GM19455 (cell line): ENCODE results near the gene NANOS3.
"Not testable (repeated sequence)": the region's sequence is repeated elsewhere in the genome, so short reads cannot be mapped to it uniquely, and the experiment has no call there.

Experiments used
- ATAC-seq: cut with Tn5 transposase; IDR thresholded peaks from one replicate; pipeline ENCODE4 v1.9.1; 2021; ENCODE audit not compliant: unreplicated experiment

Gene NANOS3

DNA sequence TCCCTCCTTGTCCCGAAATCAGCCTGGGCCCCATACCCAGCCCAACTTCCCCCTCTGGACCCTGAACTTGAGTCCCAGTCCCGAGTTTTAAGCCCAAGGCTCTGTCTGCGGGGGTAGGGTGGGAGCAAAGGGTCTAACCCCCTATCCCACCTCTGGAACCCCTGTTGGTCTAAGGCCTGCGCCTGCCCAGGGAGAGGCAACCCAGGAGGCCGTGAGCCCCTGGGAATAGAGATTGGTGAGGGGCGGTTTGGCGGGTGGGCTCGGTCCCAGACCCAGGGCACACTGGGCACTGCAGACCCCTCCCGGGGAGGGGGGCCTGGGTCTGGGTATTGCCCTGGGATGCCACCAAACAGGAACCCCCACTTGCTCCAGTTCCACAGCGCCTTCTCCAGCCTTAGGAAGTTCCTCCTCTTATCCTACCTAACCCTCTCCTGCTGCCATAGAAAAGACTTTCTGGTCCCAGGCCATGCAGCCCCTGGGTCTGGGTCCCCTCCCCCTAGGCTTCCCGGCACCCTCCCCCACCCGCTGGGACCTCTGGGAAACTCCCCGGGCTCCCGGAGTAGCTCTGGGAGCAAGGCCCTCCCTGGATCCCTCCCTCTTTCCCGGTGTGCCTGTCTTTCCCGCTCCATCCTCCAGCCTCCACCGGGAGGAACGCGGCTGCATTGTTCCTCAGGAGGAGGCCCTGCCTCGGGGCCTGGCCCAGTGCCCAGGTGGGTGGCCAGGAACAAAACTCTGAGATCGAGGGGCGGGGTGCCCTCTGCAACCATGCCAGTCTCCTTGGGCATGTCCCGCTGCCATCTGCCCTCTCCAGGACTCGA is 33.6 kb upstream of the NANOS3 start:
- no peak for ATAC-seq

DNA sequence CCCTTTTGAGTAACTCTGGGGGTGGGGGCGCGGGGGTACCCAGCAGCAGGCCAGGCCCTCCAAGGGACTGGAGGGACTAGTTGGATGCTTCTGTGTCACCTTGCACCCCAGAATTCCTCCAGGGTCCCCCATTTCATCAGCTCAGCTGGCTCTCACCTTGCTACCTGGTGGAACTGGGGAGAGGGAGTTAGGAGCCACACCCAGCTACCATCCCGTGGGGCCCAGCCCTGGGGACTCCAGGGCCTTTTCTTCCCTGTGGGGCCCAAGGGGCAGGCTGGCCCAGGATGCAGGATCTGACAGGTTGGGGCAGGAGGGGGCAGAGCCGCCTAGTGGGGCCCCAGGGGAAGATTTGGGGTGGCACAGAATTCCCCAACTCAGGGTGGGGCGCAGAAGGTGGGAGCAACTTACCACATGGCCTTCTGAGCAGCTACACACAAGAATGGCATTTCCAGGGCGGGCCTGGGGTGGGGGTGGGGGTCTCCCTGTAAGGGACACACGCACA is 32.8 kb upstream of the NANOS3 start:
- ATAC-seq: no peak

DNA sequence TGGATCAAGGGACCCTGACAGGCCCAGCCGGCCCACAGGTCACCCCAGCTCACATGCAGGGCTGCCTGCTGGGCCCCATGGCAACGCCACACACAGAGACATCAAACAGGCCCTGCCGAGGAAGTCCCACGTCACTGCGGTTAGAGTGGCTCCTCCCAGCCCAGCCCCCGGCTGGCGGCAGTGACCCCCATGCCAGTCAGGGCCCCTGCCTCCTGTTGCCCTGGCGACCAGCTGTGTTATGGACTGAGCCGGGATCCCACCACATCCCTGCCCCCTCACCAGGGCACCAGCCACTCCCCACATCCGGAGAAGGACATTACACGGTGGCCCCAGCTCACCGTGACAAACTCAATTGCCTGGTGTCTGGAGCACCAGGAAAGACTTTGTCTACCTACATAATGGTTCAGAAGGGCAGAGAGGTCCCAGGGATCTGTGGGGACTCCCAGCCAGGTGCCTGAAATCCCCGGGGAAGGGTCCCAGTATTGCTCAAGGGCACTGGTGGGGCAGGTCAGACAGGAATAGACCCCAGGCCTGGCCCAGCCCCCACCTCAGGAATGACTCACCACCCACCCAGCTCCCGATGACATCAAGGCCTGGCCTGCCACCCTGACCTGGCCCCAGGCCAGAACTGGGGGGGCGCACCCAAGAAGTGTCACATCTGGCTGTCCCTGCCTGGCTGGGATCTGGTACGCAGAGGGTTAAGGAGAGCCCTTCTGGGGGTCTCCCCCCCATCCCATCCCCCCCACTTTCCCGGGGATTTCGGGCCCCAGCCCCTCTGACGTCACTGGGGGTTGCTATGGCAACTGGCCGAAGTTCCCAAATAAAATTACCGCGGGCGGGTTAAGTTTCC is 30.2 kb upstream of the NANOS3 start:
- ATAC-seq: peak; percentile 61

DNA sequence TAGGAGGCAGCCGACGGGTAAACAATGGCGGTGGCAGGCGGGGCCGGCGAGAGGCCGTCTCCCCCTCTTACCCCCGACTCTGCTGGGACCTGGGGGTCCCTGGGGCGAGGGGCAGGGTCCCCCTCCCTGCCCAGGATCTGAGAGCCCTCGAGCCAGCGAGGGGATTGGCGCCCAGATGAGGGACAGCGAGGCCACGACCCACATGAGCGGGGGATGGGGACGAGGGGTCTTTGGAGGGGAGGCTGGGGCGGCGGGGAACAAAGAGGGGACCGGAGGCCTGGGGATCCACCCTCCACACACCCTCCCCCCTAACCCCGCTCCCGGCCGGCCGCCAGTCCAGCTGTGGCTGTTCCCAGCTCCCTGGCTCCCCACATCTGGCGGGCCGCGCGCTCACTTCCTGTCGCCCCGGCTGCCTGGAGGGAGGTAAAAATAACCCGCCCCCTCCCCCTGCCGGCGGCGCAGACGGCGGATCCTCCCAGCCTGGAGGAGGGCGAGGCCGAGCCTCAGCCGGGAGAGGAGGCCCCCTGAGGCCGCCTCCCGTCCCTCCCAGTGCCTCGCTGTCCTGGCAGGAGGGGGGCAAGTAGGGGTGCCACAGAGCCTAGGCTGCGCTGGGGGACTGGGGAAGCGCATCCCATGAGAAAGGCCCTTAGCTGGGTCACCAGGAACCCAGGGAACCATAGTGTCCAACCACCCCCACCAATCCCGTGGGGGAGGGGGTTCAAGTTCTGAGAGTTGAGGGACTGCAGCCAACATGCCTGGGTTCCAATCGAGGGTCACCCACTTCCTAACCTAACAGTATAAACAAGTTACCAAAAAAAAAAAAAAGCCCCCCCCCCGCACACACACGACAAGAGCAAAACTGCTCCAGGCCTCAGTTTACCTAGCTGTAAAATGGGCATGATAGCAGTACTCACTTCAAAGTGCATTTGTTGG is 29.3 kb upstream of the NANOS3 start:
- ATAC-seq: no peak

DNA sequence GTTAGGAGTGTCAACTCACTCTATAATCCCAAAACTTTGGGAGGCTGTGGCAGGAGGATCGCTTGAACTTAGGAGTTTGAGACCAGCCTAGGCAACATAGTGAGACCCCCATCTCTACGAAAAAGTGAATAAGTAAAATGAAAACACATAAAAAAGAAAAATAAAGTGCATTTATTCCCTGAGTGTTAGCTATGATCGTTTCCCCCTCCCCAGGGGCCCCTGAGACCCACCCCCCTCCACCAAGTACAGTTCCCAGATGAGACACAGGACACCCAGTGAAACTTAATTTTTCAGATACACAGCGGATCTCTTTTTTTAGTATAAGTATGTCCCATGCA is 28.6 kb upstream of the NANOS3 start:
- ATAC-seq: no peak

DNA sequence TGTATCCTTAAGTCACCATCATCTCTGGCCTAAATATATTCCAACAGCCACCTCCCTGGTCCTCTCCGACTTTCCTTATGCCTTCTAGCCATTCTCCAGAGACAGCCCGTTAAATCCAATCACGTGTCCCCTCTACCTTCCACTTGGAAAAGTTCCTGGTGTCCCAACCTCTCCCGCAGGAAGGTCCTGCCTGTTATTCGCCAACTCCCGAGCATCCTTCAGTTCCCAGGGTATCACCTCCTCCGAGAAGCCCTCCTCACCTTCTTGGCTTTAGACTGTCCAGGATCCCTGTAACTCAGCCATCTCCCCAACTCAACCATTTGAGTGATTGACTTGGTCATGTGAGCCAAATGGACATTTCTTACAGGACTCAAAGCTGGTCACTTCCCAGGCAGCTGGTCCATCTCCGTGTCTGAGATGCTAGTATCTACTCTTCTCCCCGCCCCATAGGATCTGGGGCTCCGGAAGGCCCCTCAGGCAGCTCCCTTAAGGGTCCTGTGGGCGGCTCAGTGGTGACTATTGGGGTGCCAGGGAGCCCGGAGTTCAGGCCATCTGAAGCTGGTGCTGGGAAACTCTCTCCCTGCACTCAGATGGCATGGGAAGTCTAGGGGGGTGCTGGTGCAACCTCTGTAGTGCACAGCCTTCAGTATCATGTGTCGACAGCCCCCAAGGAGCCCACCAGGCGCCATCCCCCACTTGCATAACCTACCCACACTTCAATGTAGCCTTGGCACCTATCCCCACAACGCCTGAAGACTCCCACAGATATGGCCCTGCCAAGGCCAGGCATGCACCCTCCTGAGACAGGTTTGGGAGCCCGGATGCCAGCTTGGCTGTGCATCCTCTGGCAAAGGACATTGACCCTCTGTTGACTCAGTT is 27.9 kb upstream of the NANOS3 start:
- ATAC-seq: no peak

DNA sequence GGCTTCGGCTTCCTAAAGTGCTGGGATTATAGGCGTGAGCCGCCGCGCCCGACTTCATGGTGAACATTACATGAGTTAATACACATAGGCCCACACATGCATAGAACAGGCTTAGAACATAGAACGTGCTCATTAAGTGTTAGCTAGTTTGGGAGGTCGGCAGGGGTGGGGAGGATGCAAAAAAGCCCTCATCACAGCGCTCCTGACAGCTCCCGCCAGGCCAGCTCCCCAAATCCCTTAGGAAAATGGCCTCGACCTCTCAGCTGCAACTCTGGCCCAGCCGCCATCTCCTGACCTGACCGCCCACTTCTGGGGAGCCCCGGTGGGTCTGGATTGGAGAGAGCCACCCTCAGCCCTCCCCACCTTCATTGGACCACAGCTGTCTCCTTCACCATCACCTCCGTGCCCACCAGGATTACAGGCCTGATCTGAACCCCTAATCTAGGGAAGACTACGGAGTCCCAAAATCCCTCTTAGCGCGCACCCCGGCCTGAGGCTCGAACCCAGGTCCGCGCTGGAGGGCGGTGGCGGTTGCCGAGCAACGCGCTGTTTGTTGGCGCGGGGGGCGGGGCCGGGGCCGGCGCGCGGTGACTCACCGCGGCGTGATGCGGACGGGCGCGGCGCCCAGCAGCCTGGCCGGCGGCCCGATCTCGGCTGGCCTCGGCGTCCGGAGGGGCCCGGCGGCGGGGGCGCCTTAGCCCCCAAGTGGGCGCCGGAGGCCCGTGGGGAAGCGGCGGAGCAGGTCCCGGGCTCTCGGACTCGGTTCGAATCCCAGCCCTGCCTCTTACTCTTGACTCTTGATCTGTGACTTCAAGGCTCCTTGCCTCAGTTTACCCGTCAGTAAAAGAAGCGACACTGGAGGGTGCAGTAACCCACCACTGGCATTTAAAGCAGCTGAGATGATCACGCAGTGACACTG is 26.7 kb upstream of the NANOS3 start:
- no peak for ATAC-seq

DNA sequence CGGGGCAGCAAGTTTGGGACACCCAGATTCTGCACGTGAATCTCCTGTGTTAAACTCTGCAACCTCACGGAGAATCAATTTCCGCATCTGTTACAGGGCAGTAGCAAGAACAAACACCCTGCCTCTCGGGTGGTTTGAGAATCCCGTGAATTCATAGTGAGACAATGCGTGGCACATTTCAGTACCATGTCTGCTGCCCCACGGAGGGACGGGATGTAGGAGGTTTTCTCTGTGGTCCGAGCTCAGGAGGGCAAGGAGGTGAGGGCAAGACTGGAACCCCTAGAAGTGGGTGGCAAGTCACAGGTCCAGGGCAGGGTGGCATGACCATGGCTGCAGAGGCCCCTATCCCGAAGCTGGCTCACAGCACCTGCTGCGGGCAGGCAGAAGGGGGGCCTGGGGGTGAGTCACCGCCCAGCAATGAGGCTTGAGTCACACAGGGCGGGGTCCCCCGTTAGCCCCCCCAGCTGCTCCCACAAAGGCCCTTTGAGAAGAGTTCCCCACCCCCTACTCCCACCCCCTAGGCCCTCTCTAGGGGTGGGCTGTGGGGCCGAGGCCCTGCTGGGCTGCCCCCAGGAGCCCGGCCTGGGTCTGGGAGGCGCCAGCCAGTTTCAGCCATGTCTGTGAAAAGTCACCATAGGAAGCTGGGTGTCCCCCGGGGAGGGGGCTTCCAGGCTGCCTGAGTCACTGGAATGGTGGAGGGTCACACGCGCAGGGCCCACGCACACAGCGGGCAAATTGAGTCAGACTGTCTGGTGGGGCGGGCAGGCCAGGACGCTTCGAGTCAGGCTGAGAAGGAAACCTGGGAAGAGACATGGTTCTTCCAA is 25.8 kb upstream of the NANOS3 start:
- ATAC-seq: no peak

DNA sequence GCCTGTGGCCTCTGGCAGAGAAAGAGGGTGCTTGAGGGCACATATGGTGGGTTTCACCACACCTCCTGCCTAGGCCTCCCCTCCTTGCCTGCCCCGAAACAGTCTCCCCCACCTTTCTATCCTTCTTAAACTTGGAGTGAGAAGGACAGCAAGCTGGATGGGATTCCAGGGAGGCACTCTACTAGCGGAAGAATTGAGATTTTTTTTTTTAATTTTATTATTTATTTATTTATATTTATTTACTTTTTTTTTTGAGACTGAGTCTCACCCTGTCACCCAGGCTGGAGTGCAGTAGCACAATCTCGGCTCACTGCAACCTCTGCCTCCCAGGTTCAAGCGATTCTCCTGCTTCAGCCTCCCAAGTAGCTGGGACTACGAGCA is 25.2 kb upstream of the NANOS3 start:
- not testable (repeated sequence) for ATAC-seq

DNA sequence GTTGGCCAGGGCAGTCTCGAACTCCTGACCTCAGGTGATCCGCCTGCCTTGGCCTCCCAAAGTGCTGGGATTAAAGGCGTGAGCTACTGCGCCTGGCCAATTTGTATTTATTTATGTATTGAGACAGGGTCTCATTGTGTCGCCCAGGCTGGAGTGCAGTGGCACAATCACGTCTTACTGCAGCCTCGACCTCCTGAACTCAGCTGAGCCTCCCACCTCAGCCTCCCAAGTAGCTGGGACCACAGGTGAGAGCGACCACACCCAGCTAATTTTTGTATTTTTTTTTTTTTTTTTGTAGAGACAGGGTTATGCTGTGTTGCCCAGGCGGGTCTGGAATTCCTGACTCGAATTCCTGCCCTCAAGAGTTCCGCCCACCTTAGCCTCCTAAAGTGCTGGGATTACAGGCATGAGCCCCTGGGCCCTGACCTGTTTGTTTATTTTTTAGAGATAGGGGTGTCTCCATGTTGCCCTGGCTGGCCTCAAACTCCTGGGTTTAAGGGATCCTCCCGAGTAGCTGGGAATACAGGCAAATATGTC is 24.7 kb upstream of the NANOS3 start:
- ATAC-seq: not testable (repeated sequence)

DNA sequence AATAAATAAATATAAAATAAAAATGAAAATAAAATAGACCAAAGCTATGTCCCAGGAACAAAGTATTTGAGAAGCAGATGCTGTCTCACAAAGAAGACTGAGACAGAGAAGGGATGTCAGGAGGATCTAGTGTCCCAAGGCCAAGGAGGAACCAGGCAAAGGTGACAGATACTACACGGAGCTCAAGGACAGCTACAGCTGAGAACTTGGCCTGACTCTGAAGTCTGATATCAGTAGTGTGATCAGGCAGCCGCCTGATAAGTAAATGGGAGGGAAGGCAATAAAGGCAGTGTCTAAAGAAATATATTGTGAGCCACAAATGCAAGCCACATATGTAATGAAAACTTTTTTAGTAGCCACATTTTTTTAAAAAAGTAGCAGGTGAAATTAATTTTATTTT is 20.4 kb upstream of the NANOS3 start:
- no peak for ATAC-seq

DNA sequence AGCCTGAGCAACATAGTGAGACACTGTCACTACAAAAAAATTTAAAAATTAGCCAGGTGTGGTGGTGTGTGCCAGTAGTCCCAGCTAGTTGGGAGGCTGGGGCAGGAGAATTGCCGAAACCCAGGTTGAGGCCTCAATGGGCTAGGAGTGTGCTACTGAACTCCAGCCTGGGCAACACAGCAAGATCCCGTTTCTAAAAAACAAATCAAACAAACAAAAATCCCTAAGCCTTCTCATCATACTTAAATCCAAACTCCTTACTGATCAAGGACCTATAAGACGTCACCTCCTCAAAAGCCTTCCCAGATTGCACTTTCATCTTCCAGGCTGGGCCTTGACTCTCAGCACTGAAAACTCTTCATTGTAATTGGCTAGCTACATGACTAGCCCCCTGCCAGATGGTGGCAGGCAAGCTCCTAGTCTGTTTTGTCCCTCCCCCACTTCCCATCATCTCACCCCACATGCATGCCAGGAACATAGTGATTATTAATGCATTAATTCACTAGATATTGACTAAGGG is 17.5 kb upstream of the NANOS3 start:
- no peak for ATAC-seq

DNA sequence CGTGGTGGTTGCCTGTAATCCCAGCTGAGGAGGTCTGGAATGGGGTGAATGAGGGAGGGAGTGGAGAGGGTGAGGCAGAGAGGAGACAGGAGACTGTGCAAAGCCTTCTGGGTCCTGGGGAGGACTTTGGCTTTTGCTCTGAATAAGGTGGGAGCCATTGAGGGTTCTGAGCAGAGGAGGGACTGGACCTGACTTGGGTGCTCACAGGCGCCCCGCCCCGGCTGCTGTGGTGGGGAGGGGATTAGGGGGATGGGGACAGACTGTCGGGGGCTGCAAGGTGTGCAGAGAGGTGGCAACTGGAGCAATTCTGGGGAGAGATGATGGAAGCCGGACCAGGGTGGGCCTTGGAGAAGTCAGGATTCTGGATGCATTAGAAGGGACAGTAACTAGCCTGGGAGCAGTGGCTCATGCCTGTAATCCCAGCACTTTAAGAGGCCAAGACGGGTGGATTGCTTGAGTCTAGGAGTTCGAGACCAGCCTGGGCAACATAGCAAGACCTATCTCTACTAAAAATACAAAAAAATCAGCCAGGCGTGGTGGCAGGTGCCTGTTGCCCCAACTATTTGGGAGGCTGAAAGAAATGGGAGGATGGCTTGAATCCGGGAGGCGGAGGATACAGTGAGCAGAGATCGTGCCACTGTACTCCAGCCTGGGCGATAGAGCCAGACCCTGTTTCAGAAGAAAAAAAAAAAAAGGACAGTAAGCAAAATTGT is 16.1 kb upstream of the NANOS3 start:
- no peak for ATAC-seq

DNA sequence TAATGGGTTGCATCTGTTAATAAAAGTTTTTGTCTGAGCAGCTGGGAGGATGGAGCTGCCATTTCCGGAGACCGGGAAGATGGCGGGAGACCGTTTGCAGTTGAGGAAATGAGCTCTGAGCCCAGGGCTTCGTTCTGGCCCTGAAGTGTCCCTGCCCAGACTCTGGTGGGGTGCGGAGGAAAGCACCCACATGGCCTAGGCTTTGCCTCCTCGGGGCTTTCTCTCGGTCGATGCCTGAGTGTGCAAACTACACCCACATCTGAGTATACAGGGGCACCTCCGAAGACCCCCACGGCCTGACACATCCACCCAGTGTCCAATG is 15.6 kb upstream of the NANOS3 start:
- ATAC-seq: peak; percentile 26

DNA sequence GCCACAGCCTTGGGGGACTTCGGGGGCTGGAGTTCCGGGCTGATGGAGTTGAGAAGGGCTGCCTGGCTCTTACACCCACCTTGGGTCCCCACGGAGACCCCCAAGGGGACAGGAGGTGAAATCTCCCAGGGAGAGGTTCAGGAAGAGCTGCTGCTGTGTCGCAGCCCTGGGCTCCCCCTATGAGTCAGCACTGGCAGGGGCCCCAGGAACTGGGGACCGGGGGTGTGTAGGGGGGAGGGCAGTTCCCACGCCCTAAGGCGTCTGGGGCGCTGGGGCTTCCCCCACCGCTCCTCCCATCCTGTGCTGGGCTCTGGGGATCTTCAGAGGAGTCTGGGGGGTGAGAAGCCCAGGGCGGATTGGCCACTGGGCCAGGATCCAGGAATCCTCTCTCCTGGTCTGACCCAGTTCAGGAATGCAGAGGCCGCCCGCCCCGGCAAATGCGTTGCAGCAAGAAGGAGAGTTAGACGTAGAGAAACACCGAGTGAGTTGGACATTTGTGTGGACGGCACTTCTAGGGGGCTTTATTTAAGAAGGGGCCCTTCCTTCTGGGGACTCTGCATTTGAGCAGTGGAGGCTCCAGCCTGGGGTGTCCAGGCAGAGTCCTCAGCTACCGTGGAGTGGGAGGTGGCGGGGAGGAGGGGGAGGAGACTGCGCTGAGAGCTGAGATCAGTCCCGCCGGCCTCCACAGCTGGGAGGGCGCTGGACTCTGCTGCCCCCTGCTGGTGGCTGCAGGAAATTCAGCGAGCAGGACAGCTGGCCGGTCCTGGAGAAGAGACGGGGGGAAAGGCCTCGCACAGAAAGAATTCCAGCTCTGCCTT is 15.0 kb upstream of the NANOS3 start:
- peak; percentile 65 for ATAC-seq

DNA sequence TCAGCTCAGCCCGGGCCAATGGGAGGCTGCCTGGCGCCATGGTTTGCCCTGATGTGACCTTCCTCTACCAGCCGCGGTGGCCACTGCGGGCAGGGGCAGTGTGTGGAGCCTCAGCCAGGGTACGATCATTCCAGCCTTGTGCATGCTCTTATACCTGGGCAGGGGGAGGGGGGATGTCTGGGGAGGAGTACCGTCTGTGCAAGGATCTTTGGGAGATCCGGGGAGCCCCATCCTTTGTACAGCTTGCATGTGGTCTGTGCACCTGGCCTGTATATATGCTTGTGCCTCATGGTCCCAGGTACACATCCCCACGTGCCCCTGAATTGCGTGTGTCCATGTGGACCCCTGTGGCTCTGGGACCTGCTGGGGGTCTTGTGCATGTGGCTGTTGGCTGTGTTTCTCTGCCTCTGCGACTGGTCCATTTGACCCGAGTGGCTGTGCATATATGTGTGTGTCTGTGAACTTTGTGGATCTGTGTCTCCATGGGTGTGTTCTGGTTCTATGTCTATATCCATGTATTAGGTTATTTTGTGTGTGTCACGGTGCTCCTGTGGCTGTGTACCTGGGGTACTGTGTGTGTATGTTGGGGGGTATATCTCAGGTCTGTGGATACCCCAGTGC is 12.8 kb upstream of the NANOS3 start:
- ATAC-seq: no peak
